Measurements from ENCODE around the gene CST2.

GRCh38 chr20:23800865-23801264 lies 25.7 kb downstream of the CST2 start:
- TF ChIP-seq CTCF (IDR thresholded peaks at IDR 0.05; ENCODE audit: low read depth, low read length) (no peak), EZH2phosphoT487 (IDR thresholded peaks at IDR 0.05; ENCODE audit: low read depth) (no peak)
